Muscle layer of colon (tissue), 2 donors: ENCODE results near the gene SLC22A13.
"Not testable (repeated sequence)": the region's sequence is repeated elsewhere in the genome, so short reads cannot be mapped to it uniquely, and the experiment has no call there.

Source experiments
- H3K27ac ChIP-seq: one replicate; pipeline ENCODE4 v1.7.0; 2013; ENCODE audit warnings: low read depth, mild to moderate bottlenecking, low read length, moderate library complexity
- H3K27me3 ChIP-seq, 2 donors: one replicate each; pipeline ENCODE4 v1.7.0; 2013; ENCODE audit warnings: low read length in 2 of 2, mild to moderate bottlenecking in 2 of 2; ENCODE audit not compliant: insufficient read depth in 2 of 2, control insufficient read depth in 1 of 2
- H3K36me3 ChIP-seq: one replicate; pipeline ENCODE4 v1.7.0; 2013; ENCODE audit warnings: mild to moderate bottlenecking, low read length; ENCODE audit not compliant: insufficient read depth
- H3K4me1 ChIP-seq: one replicate; pipeline ENCODE4 v1.7.0; 2013; ENCODE audit warnings: mild to moderate bottlenecking, low read length; ENCODE audit not compliant: insufficient read depth
- H3K4me3 ChIP-seq, 2 donors: one replicate each; pipeline ENCODE4 v1.7.0; 2013; ENCODE audit warnings: low read length in 2 of 2, low read depth in 1 of 2, mild to moderate bottlenecking in 1 of 2, moderate library complexity in 1 of 2
- H3K9ac ChIP-seq: one replicate; pipeline ENCODE4 v1.7.0; 2013; ENCODE audit warnings: low read length
- H3K9me3 ChIP-seq: one replicate; pipeline ENCODE4 v1.7.0; 2013; ENCODE audit warnings: mild to moderate bottlenecking, low read length
- donor health status: abdominal sarcoma.
- donor health status: Adenocarcinoma of cecum.

Gene SLC22A13

DNA sequence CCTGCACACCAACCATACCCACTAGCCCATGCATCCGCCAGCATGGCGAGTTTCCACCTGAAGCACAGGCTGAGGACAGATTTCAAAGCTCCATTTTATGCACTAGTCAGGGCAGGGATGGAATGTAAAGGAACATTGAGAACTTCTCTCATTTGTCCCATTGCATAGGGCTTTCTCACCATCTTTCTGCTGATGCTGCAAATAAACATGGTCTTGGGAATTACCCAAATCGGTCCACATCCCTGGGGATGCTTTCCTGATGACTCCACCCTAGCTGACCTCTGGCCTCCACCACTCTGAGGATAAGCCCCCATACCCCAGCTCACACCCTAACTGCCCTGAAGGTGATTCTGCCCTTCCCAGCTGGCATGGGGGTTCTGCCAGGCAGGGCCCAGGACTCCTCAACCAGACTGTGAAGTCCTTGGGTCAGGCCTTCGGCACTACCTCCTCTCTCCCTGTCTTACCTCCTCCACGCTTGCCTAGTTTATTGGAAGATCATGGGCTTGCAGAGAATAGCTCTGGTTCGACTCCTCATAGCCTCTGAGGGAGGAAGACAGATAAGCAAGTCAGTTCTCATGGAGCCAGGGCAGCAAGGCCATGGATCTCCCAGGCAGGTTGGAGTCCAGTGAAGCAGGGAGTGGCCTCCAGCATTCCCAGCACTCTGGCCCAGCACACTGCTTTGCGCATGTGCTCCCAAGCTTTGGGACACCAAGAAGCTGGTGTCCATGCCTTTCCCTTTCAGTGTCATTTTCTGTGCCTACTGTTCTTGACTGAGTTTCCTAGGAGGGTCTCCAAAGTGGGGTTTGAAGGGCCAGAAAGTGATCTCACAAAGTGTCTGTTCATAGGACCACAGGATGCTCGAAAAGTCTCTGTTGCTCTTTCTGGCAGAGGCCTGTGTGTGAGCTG lies 53.4 kb downstream of the SLC22A13 start:
- no peaks in the 10 kb centered on the region for H3K4me1 ChIP-seq
- no peaks in the 10 kb centered on the region for H3K27me3 ChIP-seq
- no peaks in the 10 kb centered on the region for H3K36me3 ChIP-seq
- no peak overlapping the region for H3K27ac ChIP-seq
- no peak overlapping the region for H3K4me3 ChIP-seq
- no peak overlapping the region for H3K9ac ChIP-seq
- H3K9me3 ChIP-seq = no peaks in the 10 kb centered on the region

DNA sequence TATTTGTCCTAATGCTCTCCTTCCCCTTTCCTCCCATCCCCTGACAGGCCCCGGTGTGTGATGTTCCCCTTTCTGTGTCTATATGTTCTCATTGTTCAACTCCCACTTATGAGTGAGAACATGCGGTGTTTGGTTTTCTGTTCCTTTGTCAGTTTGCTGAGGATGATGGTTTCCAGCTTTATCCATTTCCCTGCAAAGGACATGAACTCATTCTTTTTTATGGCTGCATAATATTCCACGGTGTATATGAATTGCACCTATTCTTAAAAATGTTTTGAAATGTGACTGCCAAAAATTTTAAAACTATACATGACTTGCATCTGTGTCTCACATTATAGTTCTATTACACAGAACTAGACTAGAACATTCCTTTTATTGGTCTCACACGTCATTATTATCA lies 55.0 kb downstream of the SLC22A13 start:
- H3K9ac ChIP-seq, H3K27ac ChIP-seq, H3K4me1 ChIP-seq, H3K4me3 ChIP-seq, H3K36me3 ChIP-seq, H3K9me3 ChIP-seq, H3K27me3 ChIP-seq: not testable (repeated sequence)

DNA sequence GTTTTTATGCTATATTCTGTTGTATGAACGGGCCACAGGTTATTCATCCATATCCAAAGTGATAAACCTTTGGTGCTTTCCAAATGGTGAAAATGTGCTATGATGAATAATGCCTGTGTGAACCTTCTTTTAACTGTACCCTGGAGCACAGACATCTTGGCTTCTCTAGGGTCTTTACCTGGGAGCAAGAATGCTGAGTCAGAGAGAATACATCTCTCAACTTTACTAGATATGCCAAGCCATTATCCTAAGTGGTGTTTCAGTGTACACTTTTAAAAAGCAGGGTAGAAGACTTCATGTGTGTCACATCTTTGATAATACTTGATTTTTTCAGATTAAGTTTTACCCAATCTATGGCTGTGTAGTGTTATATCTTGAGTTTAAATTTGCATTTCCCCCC lies 57.4 kb downstream of the SLC22A13 start:
- H3K9me3 ChIP-seq = no peaks in the 10 kb centered on the region

DNA sequence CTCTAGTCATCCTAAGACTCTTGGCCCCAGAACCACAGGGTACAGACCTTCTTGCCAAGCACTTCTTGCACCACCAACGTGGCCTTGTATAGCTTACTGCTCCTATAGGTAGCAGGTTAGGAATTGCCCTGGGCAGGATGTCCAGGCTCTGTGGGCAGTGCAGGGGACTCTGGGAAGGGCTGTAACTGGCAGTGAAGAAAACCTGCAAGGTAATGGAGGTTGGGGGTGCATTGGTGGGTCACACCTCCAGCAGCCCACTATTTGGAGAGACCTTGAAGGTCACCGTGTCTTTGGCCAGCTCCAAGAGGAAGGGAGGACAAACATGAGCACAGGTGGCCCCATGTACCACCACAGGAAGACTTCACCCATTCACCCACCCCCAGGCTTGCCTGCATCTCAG lies 59.6 kb downstream of the SLC22A13 start:
- Histone ChIP-seq H3K36me3 (no peaks in the 10 kb centered on the region), H3K9me3 (no peaks in the 10 kb centered on the region), H3K4me1 (no peaks in the 10 kb centered on the region), H3K9ac (no peak overlapping the region), H3K4me3 (no peak overlapping the region), H3K27ac (no peak overlapping the region), H3K27me3 (no peaks in the 10 kb centered on the region)

More for the DNA sequence above, 57.4 kb downstream of the SLC22A13 start:
- Histone ChIP-seq H3K27ac (no peak overlapping the region), H3K27me3 (no peaks in the 10 kb centered on the region), H3K9ac (no peak overlapping the region), H3K4me1 (no peaks in the 10 kb centered on the region), H3K4me3 (no peak overlapping the region), H3K36me3 (no peaks in the 10 kb centered on the region)

DNA sequence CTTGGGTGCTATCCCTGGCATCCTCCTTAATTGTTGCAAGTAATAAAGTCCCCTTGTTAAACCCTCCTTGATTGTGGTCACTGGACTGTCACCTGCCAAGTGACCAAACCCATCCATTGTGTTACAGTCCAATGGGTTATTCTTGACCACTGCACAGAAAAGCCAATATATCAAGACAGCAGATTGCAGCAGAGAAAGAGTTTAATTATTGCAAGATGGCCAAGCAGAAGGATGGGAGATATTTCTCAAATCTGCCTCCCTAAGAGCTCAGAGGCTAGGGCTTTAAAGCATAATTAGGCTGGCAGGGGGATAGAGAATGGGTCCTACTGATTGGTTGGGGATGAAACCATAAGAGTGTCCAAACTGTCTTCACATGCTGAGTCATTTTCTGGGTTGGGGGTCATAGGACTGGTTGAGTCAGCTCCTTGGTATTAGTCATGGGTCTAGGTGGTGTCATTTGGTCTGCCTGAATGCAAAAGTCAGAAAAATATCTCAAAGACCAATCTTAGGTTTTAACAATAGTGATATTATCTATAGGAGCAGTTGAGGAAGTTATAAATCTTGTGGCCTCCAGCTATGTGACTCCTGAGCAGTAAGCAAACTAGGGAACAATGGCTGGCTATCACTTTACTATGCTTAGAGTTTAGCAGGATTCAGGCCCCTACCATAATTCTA lies 61.9 kb downstream of the SLC22A13 start:
- no peak overlapping the region for H3K27ac ChIP-seq
- H3K27me3 ChIP-seq = no peaks in the 10 kb centered on the region
- no peak overlapping the region for H3K9ac ChIP-seq
- H3K36me3 ChIP-seq = no peaks in the 10 kb centered on the region
- H3K4me3 ChIP-seq = no peak overlapping the region
- no peaks in the 10 kb centered on the region for H3K9me3 ChIP-seq
- no peaks in the 10 kb centered on the region for H3K4me1 ChIP-seq
